Skeletal muscle tissue (tissue), 4 donors: ENCODE results near the gene LIN54. TPM values are rescaled to one million over a fixed set of nuclear protein-coding genes. Genes with fewer than 3 reads are reported as not detected.
"Not testable (repeated sequence)": the region's sequence is repeated elsewhere in the genome, so short reads cannot be mapped to it uniquely, and the experiment has no call there.

ENCODE experiments used
- H3K27ac ChIP-seq: one replicate; pipeline ENCODE4 v1.7.0; 2013; ENCODE audit warnings: mild to moderate bottlenecking, low read depth, low read length, inconsistent platforms
- H3K27me3 ChIP-seq, 3 donors: one replicate each; pipeline ENCODE4 v1.7.0; 2013; ENCODE audit warnings: low read length in 3 of 3; ENCODE audit not compliant: control insufficient read depth in 3 of 3, insufficient read depth in 3 of 3
- H3K36me3 ChIP-seq, 3 donors: one replicate each; pipeline ENCODE4 v1.7.0; 2013; ENCODE audit warnings: low read length in 3 of 3; ENCODE audit not compliant: control insufficient read depth in 3 of 3, insufficient read depth in 3 of 3
- H3K4me1 ChIP-seq, 3 donors: one replicate each; pipeline ENCODE4 v1.7.0; 2013; ENCODE audit warnings: low read length in 3 of 3, mild to moderate bottlenecking in 3 of 3; ENCODE audit not compliant: control insufficient read depth in 3 of 3, insufficient read depth in 3 of 3
- H3K4me3 ChIP-seq, 3 donors: one replicate each; pipeline ENCODE4 v1.7.0; 2013; ENCODE audit warnings: low read length in 3 of 3
- H3K9ac ChIP-seq, 3 donors: one replicate each; pipeline ENCODE4 v1.7.0; 2013; ENCODE audit warnings: low read length in 3 of 3, mild to moderate bottlenecking in 3 of 3, moderate library complexity in 2 of 3, low read depth in 1 of 3
- H3K9me3 ChIP-seq, 3 donors: one replicate each; pipeline ENCODE4 v1.7.0; 2013; ENCODE audit warnings: low read length in 3 of 3; ENCODE audit not compliant: control insufficient read depth in 3 of 3
- total RNA-seq: library from RNA; depleted of rRNA; stranded (reverse); fragments of >200 nt; gene quantifications from one replicate; pipeline ENCODE4 v1.2.3, GENCODE V29; 2014
- donor health status: Osteomylitis.

LIN54 gene
- 8.4 TPM for total RNA-seq

GRCh38 chr4:83010522-83011318 is at the start of gene LIN54:
Gene LIN54 (minus strand): TSS chr4:83010823. CDS start chr4:82984844, 25,979 bp downstream.
- peaks cover 11 to 24% (median 24%) of the 10 kb centered on the region in 3 donors for H3K4me1 ChIP-seq

GRCh38 chr4:83054928-83055327 is 44.3 kb upstream of the LIN54 start:
- Histone ChIP-seq H3K4me3 (no peak overlapping the region), H3K4me1 (no peaks in the 10 kb centered on the region), H3K27me3 (no peaks in the 10 kb centered on the region), H3K9me3 (no peaks in the 10 kb centered on the region), H3K27ac (no peak overlapping the region), H3K36me3 (peaks cover 6 to 45% (median 37%) of the 10 kb centered on the region in 3 donors), H3K9ac (no peak overlapping the region)

More at GRCh38 chr4:83010522-83011318, at the start of gene LIN54:
- H3K36me3 ChIP-seq = no peaks in the 10 kb centered on the region
- no peaks in the 10 kb centered on the region for H3K27me3 ChIP-seq
- H3K27ac ChIP-seq = peak within 1 kb of the TSS; percentile 89
- peak within 1 kb of the TSS; percentile 71 to 79 (median 72) for H3K4me3 ChIP-seq
- no peaks in the 10 kb centered on the region for H3K9me3 ChIP-seq
- H3K9ac ChIP-seq = peak within 1 kb of the TSS; percentile 68 to 92 (median 86)

- H3K4me1 ChIP-seq, H3K27ac ChIP-seq, H3K27me3 ChIP-seq, H3K4me3 ChIP-seq, H3K9ac ChIP-seq, H3K9me3 ChIP-seq: not testable (repeated sequence)
- H3K36me3 ChIP-seq = peaks cover 3 to 34% (median 28%) of the 10 kb centered on the region in 3 donors
Observed at GRCh38 chr4:83048781-83049180, 38.2 kb upstream of the LIN54 start.

GRCh38 chr4:83046693-83047473 is 36.3 kb upstream of the LIN54 start:
- Histone ChIP-seq H3K27ac (no peak overlapping the region), H3K27me3 (no peaks in the 10 kb centered on the region), H3K4me1 (no peaks in the 10 kb centered on the region), H3K9me3 (no peaks in the 10 kb centered on the region), H3K36me3 (peaks cover 3 to 21% (median 21%) of the 10 kb centered on the region in 3 donors), H3K4me3 (no peak overlapping the region), H3K9ac (no peak overlapping the region)

GRCh38 chr4:83043801-83044407 is 33.3 kb upstream of the LIN54 start:
- no peak overlapping the region for H3K9ac ChIP-seq
- peak overlapping the region; percentile 64 for H3K27ac ChIP-seq
- H3K36me3 ChIP-seq = peaks cover 0 to 3% (median 0%) of the 10 kb centered on the region in 3 donors
- H3K4me1 ChIP-seq = no peaks in the 10 kb centered on the region
- no peaks in the 10 kb centered on the region for H3K9me3 ChIP-seq
- H3K27me3 ChIP-seq = no peaks in the 10 kb centered on the region
- no peak overlapping the region for H3K4me3 ChIP-seq

GRCh38 chr4:83043157-83043556 is 32.5 kb upstream of the LIN54 start:
- not testable (repeated sequence) for H3K36me3 ChIP-seq, H3K4me3 ChIP-seq, H3K9me3 ChIP-seq, H3K4me1 ChIP-seq, H3K27me3 ChIP-seq, H3K9ac ChIP-seq
- H3K27ac ChIP-seq = peak overlapping the region; percentile 17

- Histone ChIP-seq H3K4me1 (peaks cover 16 to 24% (median 23%) of the 10 kb centered on the region in 3 donors), H3K9me3 (no peaks in the 10 kb centered on the region), H3K27me3 (no peaks in the 10 kb centered on the region), H3K9ac (no peak overlapping the region), H3K4me3 (no peak overlapping the region), H3K36me3 (no peaks in the 10 kb centered on the region), H3K27ac (no peak overlapping the region)
Observed at GRCh38 chr4:83040269-83040668, 29.6 kb upstream of the LIN54 start.

GRCh38 chr4:83036991-83037665 is 26.5 kb upstream of the LIN54 start:
- Histone ChIP-seq H3K9ac (peak overlapping the region in 2 of 3 donors; percentile 10 to 28), H3K36me3 (no peaks in the 10 kb centered on the region), H3K27ac (no peak overlapping the region), H3K4me3 (no peak overlapping the region), H3K27me3 (no peaks in the 10 kb centered on the region), H3K9me3 (no peaks in the 10 kb centered on the region), H3K4me1 (peaks cover 16 to 26% (median 24%) of the 10 kb centered on the region in 3 donors)

GRCh38 chr4:83034630-83035494 is 24.2 kb upstream of the LIN54 start, which contains the start of gene COPS4:
Gene COPS4 (plus strand): TSS chr4:83035183. CDS start chr4:83035225, 42 bp downstream.
- H3K4me3 ChIP-seq = peak within 1 kb of the TSS; percentile 89 to 97 (median 95)
- no peaks in the 10 kb centered on the region for H3K36me3 ChIP-seq
- H3K27me3 ChIP-seq = no peaks in the 10 kb centered on the region
- H3K27ac ChIP-seq = peak within 1 kb of the TSS; percentile 89
- H3K9ac ChIP-seq = peak within 1 kb of the TSS; percentile 95 to 98 (median 95)
- H3K9me3 ChIP-seq = no peaks in the 10 kb centered on the region
- H3K4me1 ChIP-seq = peaks cover 16 to 26% (median 24%) of the 10 kb centered on the region in 3 donors
